ENCODE data around the gene RAVER1. TPM values are rescaled to one million over a fixed set of nuclear protein-coding genes. Genes with fewer than 3 reads are reported as not detected.

Gene RAVER1
- total RNA-seq, 1 experiment from 2014 or later: 86.9 TPM

GRCh38 chr19:10335352-10335985 is 2.1 kb upstream of the RAVER1 start (continued):
- TF ChIP-seq HMGXB4 (CRISPR knock-in tag; IDR thresholded peaks at IDR 0.05) (no peak), GABPB1 (CRISPR knock-in tag; IDR thresholded peaks at IDR 0.05) (no peak), ETV6 (CRISPR knock-in tag; IDR thresholded peaks at IDR 0.05) (no peak), KAT7 (CRISPR knock-in tag; IDR thresholded peaks at IDR 0.05; ENCODE audit: borderline replicate concordance) (no peak)
- TF ChIP-seq, protein P1, sequence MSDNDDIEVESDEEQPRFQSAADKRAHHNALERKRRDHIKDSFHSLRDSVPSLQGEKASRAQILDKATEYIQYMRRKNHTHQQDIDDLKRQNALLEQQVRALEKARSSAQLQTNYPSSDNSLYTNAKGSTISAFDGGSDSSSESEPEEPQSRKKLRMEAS (CRISPR knock-in tag; IDR thresholded peaks at IDR 0.05): no peak

DNA sequence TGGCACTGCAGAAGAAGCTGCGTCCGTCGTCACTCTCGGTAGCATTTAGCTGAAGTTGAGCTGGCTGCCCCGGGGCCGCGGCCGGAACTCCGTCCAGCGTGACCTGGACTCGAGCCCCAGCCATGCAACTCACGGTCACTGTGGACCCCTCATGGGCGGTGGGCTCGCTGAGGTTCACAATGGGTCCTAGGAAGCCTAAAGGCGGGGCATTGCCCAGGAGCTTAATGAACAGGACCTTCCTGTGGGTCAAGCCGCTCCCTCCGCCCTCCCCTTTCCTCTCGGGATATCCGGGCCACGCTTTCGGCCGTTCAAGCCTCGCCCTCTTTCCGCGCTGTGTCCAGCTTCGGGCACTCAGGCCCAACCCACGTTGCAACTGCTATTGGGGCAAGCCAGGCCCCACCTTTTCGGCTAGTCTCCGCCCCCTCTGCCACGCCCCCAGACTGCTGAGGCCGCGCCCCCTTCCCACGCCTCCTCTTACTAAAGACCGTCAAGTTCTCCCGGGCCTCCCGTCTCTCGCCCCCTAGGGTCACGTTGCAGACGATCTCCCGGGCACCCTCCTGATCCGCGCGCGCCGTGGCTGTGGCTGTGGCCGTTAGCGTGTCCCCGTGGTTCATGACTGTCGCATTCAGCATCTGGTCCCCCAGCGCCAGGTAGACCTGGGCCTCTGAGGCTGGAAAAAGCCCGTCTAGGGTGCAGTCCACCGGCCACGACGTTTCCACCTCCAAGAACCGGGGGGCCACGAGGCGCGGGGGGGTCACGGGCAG is 1.4 kb upstream of the RAVER1 start:
- Mint-ChIP-seq H3K9me3 (no peaks in the 10 kb centered on the region), H3K27ac (no peak overlapping the region), H3K27me3 (ENCODE audit: low read depth) (peaks cover 10% of the 10 kb centered on the region), H3K4me1 (peaks cover 30% of the 10 kb centered on the region), H3K4me3 (peak overlapping the region; percentile 93), H3K36me3 (peaks cover 7% of the 10 kb centered on the region)
- peak; percentile 95 for DNase-seq (ENCODE audit: low spot score)
- TF ChIP-seq, protein P2, sequence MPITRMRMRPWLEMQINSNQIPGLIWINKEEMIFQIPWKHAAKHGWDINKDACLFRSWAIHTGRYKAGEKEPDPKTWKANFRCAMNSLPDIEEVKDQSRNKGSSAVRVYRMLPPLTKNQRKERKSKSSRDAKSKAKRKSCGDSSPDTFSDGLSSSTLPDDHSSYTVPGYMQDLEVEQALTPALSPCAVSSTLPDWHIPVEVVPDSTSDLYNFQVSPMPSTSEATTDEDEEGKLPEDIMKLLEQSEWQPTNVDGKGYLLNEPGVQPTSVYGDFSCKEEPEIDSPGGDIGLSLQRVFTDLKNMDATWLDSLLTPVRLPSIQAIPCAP (CRISPR knock-in tag; IDR thresholded peaks at IDR 0.05): no peak
- TF ChIP-seq, protein P3, sequence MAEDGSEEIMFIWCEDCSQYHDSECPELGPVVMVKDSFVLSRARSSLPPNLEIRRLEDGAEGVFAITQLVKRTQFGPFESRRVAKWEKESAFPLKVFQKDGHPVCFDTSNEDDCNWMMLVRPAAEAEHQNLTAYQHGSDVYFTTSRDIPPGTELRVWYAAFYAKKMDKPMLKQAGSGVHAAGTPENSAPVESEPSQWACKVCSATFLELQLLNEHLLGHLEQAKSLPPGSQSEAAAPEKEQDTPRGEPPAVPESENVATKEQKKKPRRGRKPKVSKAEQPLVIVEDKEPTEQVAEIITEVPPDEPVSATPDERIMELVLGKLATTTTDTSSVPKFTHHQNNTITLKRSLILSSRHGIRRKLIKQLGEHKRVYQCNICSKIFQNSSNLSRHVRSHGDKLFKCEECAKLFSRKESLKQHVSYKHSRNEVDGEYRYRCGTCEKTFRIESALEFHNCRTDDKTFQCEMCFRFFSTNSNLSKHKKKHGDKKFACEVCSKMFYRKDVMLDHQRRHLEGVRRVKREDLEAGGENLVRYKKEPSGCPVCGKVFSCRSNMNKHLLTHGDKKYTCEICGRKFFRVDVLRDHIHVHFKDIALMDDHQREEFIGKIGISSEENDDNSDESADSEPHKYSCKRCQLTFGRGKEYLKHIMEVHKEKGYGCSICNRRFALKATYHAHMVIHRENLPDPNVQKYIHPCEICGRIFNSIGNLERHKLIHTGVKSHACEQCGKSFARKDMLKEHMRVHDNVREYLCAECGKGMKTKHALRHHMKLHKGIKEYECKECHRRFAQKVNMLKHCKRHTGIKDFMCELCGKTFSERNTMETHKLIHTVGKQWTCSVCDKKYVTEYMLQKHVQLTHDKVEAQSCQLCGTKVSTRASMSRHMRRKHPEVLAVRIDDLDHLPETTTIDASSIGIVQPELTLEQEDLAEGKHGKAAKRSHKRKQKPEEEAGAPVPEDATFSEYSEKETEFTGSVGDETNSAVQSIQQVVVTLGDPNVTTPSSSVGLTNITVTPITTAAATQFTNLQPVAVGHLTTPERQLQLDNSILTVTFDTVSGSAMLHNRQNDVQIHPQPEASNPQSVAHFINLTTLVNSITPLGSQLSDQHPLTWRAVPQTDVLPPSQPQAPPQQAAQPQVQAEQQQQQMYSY (CRISPR knock-in tag; IDR thresholded peaks at IDR 0.05): no peak
- TF ChIP-seq SP1 (CRISPR knock-in tag; conservative IDR thresholded peaks at IDR 0.05) (peak; percentile 80), ATF1 (CRISPR knock-in tag; IDR thresholded peaks at IDR 0.05) (no peak), ARID4B (CRISPR knock-in tag; IDR thresholded peaks at IDR 0.05; ENCODE audit: borderline replicate concordance) (peak; percentile 50; the same call in 1 of the 2 replicates), JAZF1 (CRISPR knock-in tag; IDR thresholded peaks at IDR 0.05) (no peak)
- TF ChIP-seq, protein P1 (CRISPR knock-in tag; IDR thresholded peaks at IDR 0.05): peak; percentile 50; the same call in 1 of the 2 replicates
- peak; percentile 61 for ATAC-seq
- POLR2A ChIA-PET: interaction anchor here (0.6 to 1.9 kb wide), 11 partner anchors 9 to 84 kb away, joined by 3 to 18 read pairs (median 5); partner anchors contain the start of genes ICAM1 and TYK2
- CTCF ChIA-PET: interaction anchor here (0.6 to 5.1 kb wide), 18 partner anchors 8 to 365 kb away, joined by 3 to 55 read pairs (median 7); partner anchors contain the start of genes FDX2, ICAM1, ICAM5 and TYK2

All from WTC11 (cell line).